Natural killer cell (primary cell): ENCODE results near the gene MAP3K7CL. TPM values are rescaled to one million over a fixed set of nuclear protein-coding genes. Genes with fewer than 3 reads are reported as not detected.

Experiments used
- ATAC-seq, 3 donors: fragments of 150-1000 bp in 2 of 3; fragments of 200-7000 bp in 1 of 3; cut with Tn5 transposase; 1 replicate in 1 of 3; 2 replicates in 2 of 3; pipeline ENCODE4 v1.10.0; 2021; ENCODE audit warnings: mild to moderate bottlenecking in 2 of 3, moderate library complexity in 2 of 3
- DNase-seq, 2 donors: peaks; one replicate each; pipeline versions ENCODE4 v3.0.0 to v3.0.0-alpha.2; 2013 to 2021; ENCODE audit warnings: mixed read lengths in 1 of 2
- H3K27ac ChIP-seq: one replicate; pipeline ENCODE4 v1.5.1; 2013; ENCODE audit warnings: mild to moderate bottlenecking, low read length
- H3K27me3 ChIP-seq: one replicate; pipeline ENCODE4 v1.6.1; 2013; ENCODE audit warnings: low read length; ENCODE audit not compliant: control insufficient read depth, insufficient read depth
- H3K36me3 ChIP-seq: one replicate; pipeline ENCODE4 v1.6.1; 2013; ENCODE audit warnings: low read length; ENCODE audit not compliant: control insufficient read depth, insufficient read depth
- H3K4me1 ChIP-seq: one replicate; pipeline ENCODE4 v1.6.1; 2013; ENCODE audit warnings: low read length; ENCODE audit not compliant: control insufficient read depth, insufficient read depth
- H3K4me3 ChIP-seq: one replicate; pipeline ENCODE4 v1.5.1; 2013; ENCODE audit warnings: low read length
- H3K9me3 ChIP-seq: one replicate; pipeline ENCODE4 v1.6.1; 2013; ENCODE audit warnings: low read length; ENCODE audit not compliant: control insufficient read depth, insufficient read depth
- H3K27ac Mint-ChIP-seq, 2 donors: one replicate each; pipeline ENCODE4 v1.8.0; 2022; ENCODE audit warnings: mild to moderate bottlenecking in 2 of 2, mixed read lengths in 2 of 2, moderate library complexity in 1 of 2
- H3K27me3 Mint-ChIP-seq, 2 donors: one replicate each; pipeline ENCODE4 v1.8.0; 2022; ENCODE audit warnings: low read depth in 2 of 2, mixed read lengths in 2 of 2
- H3K36me3 Mint-ChIP-seq: one replicate; pipeline ENCODE4 v1.8.0; 2022; ENCODE audit warnings: mixed read lengths
- H3K4me1 Mint-ChIP-seq, 2 donors: one replicate each; pipeline ENCODE4 v1.8.0; 2022; ENCODE audit warnings: mixed read lengths in 2 of 2
- H3K4me3 Mint-ChIP-seq: one replicate; pipeline ENCODE4 v1.8.0; 2022; ENCODE audit warnings: mild to moderate bottlenecking, moderate library complexity, mixed read lengths
- H3K9me3 Mint-ChIP-seq, 2 donors: one replicate each; pipeline ENCODE4 v1.8.0; 2022; ENCODE audit warnings: mixed read lengths in 2 of 2
- CTCF ChIP-seq: fragments of 200-600 bp; IDR thresholded peaks from one replicate; pipeline ENCODE4 v1.8.0; 2022; ENCODE audit warnings: antibody characterized with exemption
- WGBS: methylation state at CpG from one replicate; pipeline ENCODE4 v1.1.7; 2013; ENCODE audit warnings: missing lambda C conversion rate; ENCODE audit not compliant: insufficient coverage; 5-methylcytosine and 5-hydroxymethylcytosine counted together
- intact Hi-C: fragments of 100-400 bp; cut with micrococcal nuclease; formaldehyde crosslinking; loops from one replicate; pipeline ENCODE4 v1.14.2; 2022
- total RNA-seq, 4 donors: library from RNA; stranded (reverse); fragments of 120-200 nt in 1 of 4; gene quantifications; one replicate each; pipeline versions ENCODE4 v1.2.3 to v1.2.4, GENCODE V29; 2013 to 2022

Gene MAP3K7CL
- total RNA-seq, 3 donors from 2014 or later (not counting 1 experiment from before 2014, with no cell fraction given): 7.0 to 16.3 (median 11.5) TPM

GRCh38 chr21:29195981-29196669 is 65.7 kb downstream of the MAP3K7CL start:
- peak overlapping the region; percentile 12 for H3K4me3 ChIP-seq
- Mint-ChIP-seq H3K27me3 (peaks cover 13 to 14% of the 10 kb centered on the region in 2 donors), H3K9me3 (peaks cover 0 to 2% of the 10 kb centered on the region in 2 donors), H3K4me1 (peaks cover 19% of the 10 kb centered on the region in 2 donors), H3K27ac (peak overlapping the region; percentile 69 to 85), H3K4me3 (peak overlapping the region; percentile 73), H3K36me3 (peaks cover 14% of the 10 kb centered on the region)
- peaks cover 8% of the 10 kb centered on the region for H3K4me1 ChIP-seq
- no peak for TF ChIP-seq CTCF
- H3K27me3 ChIP-seq: no peaks in the 10 kb centered on the region
- peak; percentile 87 to 97 (median 95) for ATAC-seq
- H3K36me3 ChIP-seq: no peaks in the 10 kb centered on the region
- 11% methylated on average over 6 of the region's 8 CpGs for WGBS
- peak overlapping the region; percentile 78 for H3K27ac ChIP-seq
- intact Hi-C loops: loop anchor here (10.0 kb wide), 1 partner anchor 99 kb away; the partner anchor contains the start of gene BACH1
- H3K9me3 ChIP-seq: no peaks in the 10 kb centered on the region
- peak; percentile 19 to 82 for DNase-seq

- peaks cover 0 to 3% of the 10 kb centered on the region in 2 donors for H3K9me3 Mint-ChIP-seq
- intact Hi-C loops: loop anchor here (10.0 kb wide), 1 partner anchor 98 kb away; the partner anchor contains the start of gene BACH1
- H3K27ac Mint-ChIP-seq: peak overlapping the region; percentile 69 to 85
- no peaks in the 10 kb centered on the region for H3K27me3 ChIP-seq
- no peaks in the 10 kb centered on the region for H3K9me3 ChIP-seq
- ATAC-seq: no peak
- H3K4me3 Mint-ChIP-seq: peak overlapping the region; percentile 73
- no peaks in the 10 kb centered on the region for H3K36me3 ChIP-seq
- no peak overlapping the region for H3K4me3 ChIP-seq
- peaks cover 19% of the 10 kb centered on the region in 2 donors for H3K4me1 Mint-ChIP-seq
- H3K27ac ChIP-seq: peak overlapping the region; percentile 78
- TF ChIP-seq CTCF: no peak
- WGBS: no CpG with 5 or more reads among the region's 5 CpGs
- peaks cover 8% of the 10 kb centered on the region for H3K4me1 ChIP-seq
- DNase-seq: no peak
- peaks cover 13 to 14% of the 10 kb centered on the region in 2 donors for H3K27me3 Mint-ChIP-seq
- H3K36me3 Mint-ChIP-seq: peaks cover 20% of the 10 kb centered on the region
Measured at GRCh38 chr21:29196670-29197191, 66.3 kb downstream of the MAP3K7CL start.

- Mint-ChIP-seq H3K4me3 (no peak overlapping the region), H3K27me3 (peaks cover 5% of the 10 kb centered on the region in 2 donors), H3K36me3 (peaks cover 20% of the 10 kb centered on the region), H3K9me3 (peaks cover 4 to 5% of the 10 kb centered on the region in 2 donors), H3K27ac (no peak overlapping the region), H3K4me1 (peaks cover 10% of the 10 kb centered on the region in 2 donors)
- no peak for TF ChIP-seq CTCF
- ATAC-seq (no peak), DNase-seq (no peak)
- Histone ChIP-seq H3K4me1 (peaks cover 8% of the 10 kb centered on the region), H3K27ac (no peak overlapping the region), H3K27me3 (no peaks in the 10 kb centered on the region), H3K4me3 (no peak overlapping the region), H3K9me3 (no peaks in the 10 kb centered on the region), H3K36me3 (no peaks in the 10 kb centered on the region)
- intact Hi-C loops: no loop called here
Measured at GRCh38 chr21:29201186-29201585, 70.7 kb downstream of the MAP3K7CL start.
